Measurements from ENCODE around the gene ERI3. TPM values are rescaled to one million over a fixed set of nuclear protein-coding genes. Genes with fewer than 3 reads are reported as not detected.

The ERI3 gene
- total and polyA plus RNA-seq, 2 of the 13 experiments (the other 11 are each of a cell fraction or from before 2014, with no cell fraction given), result 35.6 to 35.9 TPM

GRCh38 chr1:44313265-44313918, 41.7 kb downstream of the ERI3 start:
- ATAC-seq (no peak), FAIRE-seq (no peak), DNase-seq (ENCODE audit: low spot score) (no peak)
- peaks cover 28 to 81% of the 10 kb centered on the region in 2 experiments for H3K36me3 ChIP-seq (replicated peaks in 1 of 2; ENCODE audit: control insufficient read depth in 1 of 2, insufficient read depth in 2 of 2, low read length in 2 of 2)
- no peak overlapping the region for H3K27ac ChIP-seq (ENCODE audit: extremely low read length, insufficient read depth, low read length)
- BruUV-seq (replicated peaks), result no TSS peak
- POLR2A ChIA-PET, result interaction anchor here (1.2 kb wide), 1 partner anchor 15 kb away, joined by 3 read pairs; no protein-coding TSS in a partner anchor
- H3K4me1 ChIP-seq (ENCODE audit: insufficient read depth, low read length), result no peaks in the 10 kb centered on the region
- no peak overlapping the region for H3K9ac ChIP-seq (ENCODE audit: insufficient read depth, low read depth, low read length)
- intact Hi-C loops (cut with micrococcal nuclease; ENCODE audit: unreplicated experiment), result no loop called here
- CTCF ChIA-PET (ENCODE audit: low intra/inter-chr PET ratio, low total read pairs), result interaction anchor here (1.6 kb wide), 1 partner anchor 281 kb away, joined by 3 read pairs; no protein-coding TSS in a partner anchor
- H4K20me1 ChIP-seq (ENCODE audit: insufficient read depth, low read length), result no peaks in the 10 kb centered on the region
- H3K9me3 ChIP-seq (ENCODE audit: low read length), result no peaks in the 10 kb centered on the region
- no peaks in the 10 kb centered on the region for H3K79me2 ChIP-seq (ENCODE audit: insufficient read depth, low read length)
- H2AFZ ChIP-seq (ENCODE audit: low read length), result no peak overlapping the region
- no peak overlapping the region for H3K4me2 ChIP-seq (ENCODE audit: low read depth, low read length)
- 93% methylated on average over 3 of the region's 3 CpGs for WGBS (ENCODE audit: low lambda C conversion rate)
- no peak overlapping the region for H3K4me3 ChIP-seq (replicated peaks in 1 of 3; ENCODE audit: insufficient read depth in 1 of 3, low read depth in 2 of 3, low read length in 3 of 3)
- in situ Hi-C loops (cut with HindIII; ENCODE audit: extremely low pct_ligation_motif_present, low pct_unique_long_range_greater_than_20kb), result no loop called here
- TF ChIP-seq ZNF816 (CRISPR knock-in tag; IDR thresholded peaks at IDR 0.05; ENCODE audit: borderline replicate concordance), result no peak
- TF ChIP-seq ISX (CRISPR knock-in tag; conservative IDR thresholded peaks at IDR 0.05), result no peak
- TF ChIP-seq ZNF335 (CRISPR knock-in tag; IDR thresholded peaks at IDR 0.05), result no peak
- no peak for TF ChIP-seq ZNF749 (CRISPR knock-in tag; IDR thresholded peaks at IDR 0.05; ENCODE audit: borderline replicate concordance)
- TF ChIP-seq HOXA3 (CRISPR knock-in tag; IDR thresholded peaks at IDR 0.05), result no peak
- TF ChIP-seq ZNF577 (CRISPR knock-in tag; IDR thresholded peaks at IDR 0.05; ENCODE audit: borderline replicate concordance, low read depth), result no peak
- TF ChIP-seq SUZ12 (IDR thresholded peaks at IDR 0.05; ENCODE audit: low read depth, low read length), result no peak
- TF ChIP-seq HINFP (CRISPR knock-in tag; IDR thresholded peaks at IDR 0.05; ENCODE audit: low read depth), result no peak
- no peak for TF ChIP-seq NFAT5 (CRISPR knock-in tag; IDR thresholded peaks at IDR 0.05)
- TF ChIP-seq ZC3H4 (CRISPR knock-in tag; IDR thresholded peaks at IDR 0.05; ENCODE audit: borderline replicate concordance), result no peak
- no peak for TF ChIP-seq ZNF839 (CRISPR knock-in tag; IDR thresholded peaks at IDR 0.05; ENCODE audit: borderline replicate concordance)
- no peaks in the 10 kb centered on the region for H3K27me3 ChIP-seq (ENCODE audit: control insufficient read depth in 1 of 2, insufficient read depth in 2 of 2, low read length in 2 of 2)
